HepG2 (cell line): ENCODE measurements around the gene GMPR.

Experiments
- CHD4 ChIP-seq: fragments of 200-600 bp; sonication (generic); IDR thresholded peaks from 2 replicates; pipeline ENCODE4 v1.7.0; 2017; ENCODE audit warnings: mild to moderate bottlenecking, low read length, borderline replicate concordance
- NR3C1 ChIP-seq: sonication (generic); formaldehyde crosslinking; IDR thresholded peaks from 2 replicates; pipeline ENCODE4 v1.4.0; 2020; ENCODE audit warnings: missing genetic modification reagents
- ZNF121 ChIP-seq: sonication (generic); formaldehyde crosslinking; IDR thresholded peaks from 2 replicates; pipeline ENCODE4 v1.5.0; 2020; ENCODE audit warnings: mild to moderate bottlenecking, missing genetic modification reagents
- ZNF629 ChIP-seq: sonication (generic); formaldehyde crosslinking; conservative IDR thresholded peaks from 2 replicates; pipeline ENCODE4 v1.5.0; 2020; ENCODE audit warnings: missing genetic modification reagents

DNA sequence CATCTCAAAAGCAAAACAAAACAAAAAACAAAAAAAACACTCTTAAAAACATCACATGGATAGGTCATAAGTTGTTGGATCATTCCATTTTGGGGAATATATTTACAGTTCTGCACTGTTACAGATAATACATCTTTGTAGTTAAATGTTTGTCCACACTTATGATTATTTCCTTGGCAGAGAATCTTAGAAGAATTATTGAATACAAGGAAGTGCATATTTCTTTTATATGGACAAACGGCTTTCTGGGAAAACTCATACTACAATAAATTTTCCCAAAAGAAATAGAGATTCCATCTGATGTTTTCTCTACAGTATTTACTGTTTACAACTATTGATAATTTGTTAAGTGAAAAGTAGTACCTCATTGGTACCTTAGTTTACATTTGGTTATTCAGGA, 33.8 kb downstream of the GMPR start:
- TF ChIP-seq CHD4 (no peak), NR3C1 (CRISPR knock-in tag) (no peak), ZNF629 (no peak), ZNF121 (no peak)
